Naive thymus-derived CD4-positive, alpha-beta T cell (primary cell): ENCODE measurements around the gene BAD. TPM values are rescaled to one million over a fixed set of nuclear protein-coding genes. Genes with fewer than 3 reads are reported as not detected.
"Not testable (repeated sequence)": the region's sequence is repeated elsewhere in the genome, so short reads cannot be mapped to it uniquely, and the experiment has no call there.

Experiments used
- ATAC-seq: fragments of 150-1000 bp; cut with Tn5 transposase; 2 replicates; pipeline ENCODE4 v1.10.0; 2021; ENCODE audit warnings: mild to moderate bottlenecking, moderate library complexity
- CTCF ChIA-PET: fragments of 350-600 bp; sonication (Branson Sonifier 250); formaldehyde crosslinking; loops from one replicate; lab custom pipeline; 2021; ENCODE audit warnings: antibody characterized with exemption; lab: Charles Lee
- POLR2A ChIA-PET: fragments of 350-600 bp; sonication (Branson Sonifier 250); formaldehyde crosslinking; loops from one replicate; lab custom pipeline; 2021; ENCODE audit warnings: antibody characterized with exemption, inconsistent platforms; lab: Charles Lee
- DNase-seq, 9 donors: peaks; one replicate each; pipeline versions ENCODE4 v3.0.0 to v3.0.0-alpha.2; 2020 to 2022; ENCODE audit warnings: mixed read lengths in 1 of 9
- H3K27ac ChIP-seq: one replicate; pipeline ENCODE4 v1.7.0; 2013; ENCODE audit warnings: mild to moderate bottlenecking, low read depth, low read length, moderate library complexity
- H3K27me3 ChIP-seq, 2 donors: one replicate each; pipeline ENCODE4 v1.7.0; 2013; ENCODE audit warnings: low read length in 2 of 2, mild to moderate bottlenecking in 2 of 2, moderate library complexity in 2 of 2; ENCODE audit not compliant: control insufficient read depth in 2 of 2, insufficient read depth in 2 of 2
- H3K36me3 ChIP-seq, 3 experiments: 1 replicate in 2 of 3; 2 replicates in 1 of 3; pipeline ENCODE4 v1.7.0; 2013; ENCODE audit warnings: low read length in 3 of 3, mild to moderate bottlenecking in 3 of 3, moderate library complexity in 1 of 3; ENCODE audit not compliant: insufficient read depth in 3 of 3, control insufficient read depth in 2 of 3
- H3K4me1 ChIP-seq, 2 donors: one replicate each; pipeline ENCODE4 v1.7.0; 2013; ENCODE audit warnings: low read length in 2 of 2, mild to moderate bottlenecking in 2 of 2, moderate library complexity in 1 of 2; ENCODE audit not compliant: control insufficient read depth in 2 of 2, insufficient read depth in 2 of 2
- H3K4me3 ChIP-seq: 2 replicates; pipeline ENCODE4 v1.7.0; 2013; ENCODE audit warnings: mild to moderate bottlenecking, low read length
- H3K9me3 ChIP-seq, 3 experiments: 1 replicate in 2 of 3; 2 replicates in 1 of 3; pipeline ENCODE4 v1.7.0; 2013; ENCODE audit warnings: low read length in 3 of 3; ENCODE audit not compliant: control insufficient read depth in 2 of 3
- H3K27ac Mint-ChIP-seq, 9 donors: one replicate each; pipeline ENCODE4 v1.8.0; 2020 to 2022; ENCODE audit warnings: mixed read lengths in 9 of 9, mild to moderate bottlenecking in 8 of 9, moderate library complexity in 5 of 9, inconsistent platforms in 2 of 9
- H3K27me3 Mint-ChIP-seq, 5 donors: one replicate each; pipeline ENCODE4 v1.8.0; 2021 to 2022; ENCODE audit warnings: mixed read lengths in 5 of 5, mild to moderate bottlenecking in 1 of 5
- H3K36me3 Mint-ChIP-seq, 5 donors: one replicate each; pipeline ENCODE4 v1.8.0; 2020 to 2022; ENCODE audit warnings: mixed read lengths in 5 of 5, mild to moderate bottlenecking in 3 of 5, inconsistent platforms in 1 of 5
- H3K4me1 Mint-ChIP-seq, 7 donors: one replicate each; pipeline ENCODE4 v1.8.0; 2020 to 2022; ENCODE audit warnings: mixed read lengths in 7 of 7, mild to moderate bottlenecking in 3 of 7, inconsistent platforms in 1 of 7
- H3K4me3 Mint-ChIP-seq, 10 donors: one replicate each; pipeline ENCODE4 v1.8.0; 2020 to 2022; ENCODE audit warnings: mild to moderate bottlenecking in 10 of 10, mixed read lengths in 10 of 10, moderate library complexity in 6 of 10, inconsistent platforms in 2 of 10
- H3K9me3 Mint-ChIP-seq, 11 donors: one replicate each; pipeline ENCODE4 v1.8.0; 2020 to 2022; ENCODE audit warnings: mixed read lengths in 11 of 11, mild to moderate bottlenecking in 4 of 11, inconsistent platforms in 1 of 11, moderate library complexity in 1 of 11
- intact Hi-C, 2 donors: fragments of 100-400 bp; cut with micrococcal nuclease; formaldehyde crosslinking; loops; one replicate each; pipeline ENCODE4 v1.15.1; 2023
- polyA plus RNA-seq, 2 donors: library from polyadenylated mRNA; unstranded; fragments of 300-500 nt; fragmentation: Illumina TruSeq; gene quantifications; one replicate each; pipeline ENCODE4 v1.2.3, GENCODE V29; 2021
- total RNA-seq, 6 experiments: library from RNA in 5 of 6; stranded (reverse) in 5 of 6; gene quantifications; 1 replicate in 5 of 6; 2 replicates in 1 of 6; pipeline ENCODE4 v1.2.3 and lab custom pipeline; 2021 to 2026

Gene BAD
- total and polyA plus RNA-seq, 7 experiments from 2014 or later, result 17.5 to 41.1 (median 25.9) TPM

DNA sequence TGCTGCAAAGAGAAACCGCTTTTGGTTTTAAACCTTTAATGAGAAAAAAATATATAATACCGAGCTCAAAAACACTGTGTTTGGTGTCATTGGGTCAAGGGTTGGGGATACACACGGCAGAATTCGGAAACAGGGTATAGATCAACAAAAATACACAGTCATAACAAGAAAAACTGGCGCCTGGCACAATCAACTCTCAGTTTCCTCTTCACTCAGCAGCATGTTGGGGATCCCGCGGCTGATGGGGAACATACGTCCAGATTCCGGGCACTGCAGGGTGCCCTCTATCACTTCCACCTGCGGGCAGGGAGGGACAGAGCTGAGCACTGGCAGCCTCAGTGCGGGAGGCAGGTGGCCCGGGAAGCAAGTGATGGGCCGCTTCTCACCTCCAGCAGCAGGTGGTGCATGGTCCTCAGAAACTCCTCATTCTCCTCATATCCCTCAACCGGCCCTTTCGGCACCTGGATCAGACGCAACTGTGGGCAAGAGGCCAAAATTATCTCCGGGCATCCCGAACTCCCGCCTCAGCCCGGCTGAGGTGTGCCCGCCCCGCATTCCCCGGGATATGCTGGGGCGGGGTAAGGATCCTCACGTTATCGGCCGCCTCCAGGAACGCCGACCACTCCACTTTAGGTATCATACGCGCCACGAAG, 32.3 kb upstream of the BAD start:
- Histone ChIP-seq H3K36me3 (peaks cover 0 to 42% (median 0%) of the 10 kb centered on the region in 3 experiments), H3K27me3 (no peaks in the 10 kb centered on the region), H3K9me3 (no peaks in the 10 kb centered on the region), H3K4me3 (peak overlapping the region; percentile 60), H3K27ac (peak overlapping the region; percentile 92), H3K4me1 (peaks cover 7 to 10% of the 10 kb centered on the region in 2 donors)
- POLR2A ChIA-PET, result interaction anchor here (0.6 to 4.2 kb wide), 25 partner anchors 10 to 1679 kb away, joined by 3 to 45 read pairs (median 10); partner anchors contain the start of genes BAD, C11orf98, CATSPERZ and CCDC88B
- Mint-ChIP-seq H3K36me3 (peaks cover 0 to 24% (median 6%) of the 10 kb centered on the region in 5 donors), H3K27ac (peak overlapping the region; percentile 97 to 100 (median 100)), H3K27me3 (no peaks in the 10 kb centered on the region), H3K4me1 (peaks cover 27 to 48% (median 35%) of the 10 kb centered on the region in 7 donors), H3K9me3 (no peaks in the 10 kb centered on the region), H3K4me3 (peak overlapping the region; percentile 85 to 99 (median 96))
- peak in 3 of 9 donors; percentile 43 to 55 (median 52) for DNase-seq
- intact Hi-C loops, result loop anchor here (1.0 to 5.0 kb wide), 14 partner anchors 11 to 1541 kb away; partner anchors contain the start of genes ESRRA (in 2 of the 2), CCDC88B (in 1 of the 2), CFL1 (in 1 of the 2) and FKBP2 (in 1 of the 2)
- CTCF ChIA-PET, result interaction anchor here (0.6 to 2.5 kb wide), 20 partner anchors 10 to 427 kb away, joined by 3 to 18 read pairs (median 4); partner anchors contain the start of genes CATSPERZ, CCDC88B, ESRRA and FERMT3
- no peak for ATAC-seq

DNA sequence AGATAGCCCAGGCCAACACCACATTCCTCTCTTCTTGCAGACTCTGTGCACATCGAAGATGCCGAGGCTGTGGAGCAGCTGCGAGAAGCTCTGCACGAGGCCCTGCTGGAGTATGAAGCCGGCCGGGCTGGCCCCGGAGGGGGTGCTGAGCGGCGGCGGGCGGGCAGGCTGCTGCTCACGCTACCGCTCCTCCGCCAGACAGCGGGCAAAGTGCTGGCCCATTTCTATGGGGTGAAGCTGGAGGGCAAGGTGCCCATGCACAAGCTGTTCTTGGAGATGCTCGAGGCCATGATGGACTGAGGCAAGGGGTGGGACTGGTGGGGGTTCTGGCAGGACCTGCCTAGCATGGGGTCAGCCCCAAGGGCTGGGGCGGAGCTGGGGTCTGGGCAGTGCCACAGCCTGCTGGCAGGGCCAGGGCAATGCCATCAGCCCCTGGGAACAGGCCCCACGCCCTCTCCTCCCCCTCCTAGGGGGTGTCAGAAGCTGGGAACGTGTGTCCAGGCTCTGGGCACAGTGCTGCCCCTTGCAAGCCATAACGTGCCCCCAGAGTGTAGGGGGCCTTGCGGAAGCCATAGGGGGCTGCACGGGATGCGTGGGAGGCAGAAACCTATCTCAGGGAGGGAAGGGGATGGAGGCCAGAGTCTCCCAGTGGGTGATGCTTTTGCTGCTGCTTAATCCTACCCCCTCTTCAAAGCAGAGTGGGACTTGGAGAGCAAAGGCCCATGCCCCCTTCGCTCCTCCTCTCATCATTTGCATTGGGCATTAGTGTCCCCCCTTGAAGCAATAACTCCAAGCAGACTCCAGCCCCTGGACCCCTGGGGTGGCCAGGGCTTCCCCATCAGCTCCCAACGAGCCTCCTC, 31.4 kb upstream of the BAD start:
- H3K27ac ChIP-seq, result peak overlapping the region; percentile 92
- CTCF ChIA-PET, result interaction anchor here (1.7 to 2.5 kb wide), 3 partner anchors 15 to 47 kb away, joined by 6 to 18 read pairs (median 13); partner anchors contain the start of gene CATSPERZ
- H3K4me3 ChIP-seq, H3K9me3 Mint-ChIP-seq, H3K27me3 Mint-ChIP-seq, H3K27me3 ChIP-seq, H3K9me3 ChIP-seq, H3K4me1 ChIP-seq, ATAC-seq, DNase-seq: not testable (repeated sequence)
- H3K36me3 Mint-ChIP-seq, result peaks cover 0 to 20% (median 2%) of the 10 kb centered on the region in 5 donors
- intact Hi-C loops, result loop anchor here (2.0 to 5.0 kb wide), 5 partner anchors 329 to 1541 kb away; partner anchors contain the start of genes CFL1 (in 1 of the 2), MARK2 (in 1 of the 2), OTUB1 (in 1 of the 2) and PCNX3 (in 1 of the 2)
- H3K4me1 Mint-ChIP-seq, result peaks cover 30 to 45% (median 33%) of the 10 kb centered on the region in 7 donors
- peak overlapping the region; percentile 62 to 100 (median 100) for H3K27ac Mint-ChIP-seq
- peak overlapping the region; percentile 85 to 99 (median 96) for H3K4me3 Mint-ChIP-seq
- POLR2A ChIA-PET, result interaction anchor here (0.6 to 4.2 kb wide), 10 partner anchors 9 to 1678 kb away, joined by 3 to 45 read pairs (median 13); partner anchors contain the start of genes CATSPERZ, ESRRA, FERMT3 and NUDT22
- peaks cover 0 to 34% (median 0%) of the 10 kb centered on the region in 3 experiments for H3K36me3 ChIP-seq

DNA sequence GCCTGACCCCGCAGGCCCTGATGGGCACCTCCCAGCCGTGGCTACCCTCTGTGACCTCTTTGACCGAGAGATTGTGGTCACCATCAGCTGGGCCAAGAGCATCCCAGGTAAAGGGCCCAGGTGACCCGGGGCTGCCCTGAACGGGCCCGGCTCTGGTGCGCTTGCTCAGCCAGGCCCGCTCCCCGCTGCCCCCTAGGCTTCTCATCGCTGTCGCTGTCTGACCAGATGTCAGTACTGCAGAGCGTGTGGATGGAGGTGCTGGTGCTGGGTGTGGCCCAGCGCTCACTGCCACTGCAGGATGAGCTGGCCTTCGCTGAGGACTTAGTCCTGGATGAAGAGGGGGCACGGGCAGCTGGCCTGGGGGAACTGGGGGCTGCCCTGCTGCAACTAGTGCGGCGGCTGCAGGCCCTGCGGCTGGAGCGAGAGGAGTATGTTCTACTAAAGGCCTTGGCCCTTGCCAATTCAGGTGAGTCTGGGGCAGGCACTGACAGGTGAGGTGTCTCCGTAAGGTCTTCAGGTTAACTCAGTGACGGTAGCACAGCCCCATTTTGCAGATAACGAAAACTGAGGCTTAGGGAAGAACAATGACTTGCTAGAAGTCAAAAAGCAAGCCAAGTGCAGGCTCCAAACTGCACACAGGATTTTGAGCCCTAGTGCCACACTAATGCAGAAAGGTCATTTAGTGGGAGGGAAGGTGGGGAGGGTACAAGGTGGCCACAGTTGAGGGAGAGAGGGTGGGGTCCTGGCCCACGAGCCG, 30.5 kb upstream of the BAD start:
- CTCF ChIA-PET, result no interaction called here
- Mint-ChIP-seq H3K27me3 (no peaks in the 10 kb centered on the region), H3K4me1 (peaks cover 26 to 47% (median 34%) of the 10 kb centered on the region in 7 donors), H3K36me3 (peaks cover 0 to 20% (median 0%) of the 10 kb centered on the region in 5 donors), H3K9me3 (no peaks in the 10 kb centered on the region), H3K4me3 (peak overlapping the region in 5 of 10 donors; percentile 12 to 61 (median 30)), H3K27ac (peak overlapping the region in 5 of 9 donors; percentile 10 to 62 (median 42))
- H3K36me3 ChIP-seq, result peaks cover 0 to 26% (median 0%) of the 10 kb centered on the region in 3 experiments
- DNase-seq (no peak), ATAC-seq (no peak)
- H3K4me3 ChIP-seq, result no peak overlapping the region
- intact Hi-C loops, result loop anchor here (5.0 kb wide), 3 partner anchors 633 to 1542 kb away; partner anchors contain the start of genes CFL1 (in 1 of the 2), PCNX3 (in 1 of the 2) and RTN3 (in 1 of the 2)
- POLR2A ChIA-PET, result interaction anchor here (4.2 kb wide), 1 partner anchor 11 kb away, joined by 34 read pairs; the partner anchor contains the start of gene ESRRA
- H3K27me3 ChIP-seq, result no peaks in the 10 kb centered on the region
- no peaks in the 10 kb centered on the region for H3K9me3 ChIP-seq
- no peak overlapping the region for H3K27ac ChIP-seq
- peaks cover 7 to 10% of the 10 kb centered on the region in 2 donors for H3K4me1 ChIP-seq

DNA sequence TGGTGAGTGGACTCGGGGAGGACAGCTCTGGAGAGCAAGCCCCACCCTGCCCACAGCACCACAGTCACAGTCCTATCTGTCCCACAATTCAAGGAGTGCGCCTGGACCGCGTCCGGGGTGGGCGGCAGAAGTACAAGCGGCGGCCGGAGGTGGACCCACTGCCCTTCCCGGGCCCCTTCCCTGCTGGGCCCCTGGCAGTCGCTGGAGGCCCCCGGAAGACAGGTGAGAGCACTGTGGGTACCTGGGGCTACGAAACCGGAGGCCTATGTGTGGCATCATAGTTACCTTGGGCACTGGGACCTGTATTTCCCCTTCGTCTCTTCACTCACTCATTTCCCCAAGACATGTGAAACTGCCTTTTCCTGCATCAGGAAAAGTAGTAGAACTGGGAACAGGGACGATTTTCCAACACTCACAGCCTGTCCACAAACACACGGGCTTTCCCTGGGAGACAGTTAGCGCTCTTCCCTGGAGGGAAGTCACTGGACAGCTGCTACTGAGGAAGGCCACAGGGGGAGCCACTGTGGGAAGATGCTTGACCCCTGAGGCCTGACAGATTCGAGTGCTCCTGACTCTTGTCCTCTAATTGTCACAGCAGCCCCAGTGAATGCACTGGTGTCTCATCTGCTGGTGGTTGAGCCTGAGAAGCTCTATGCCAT, 29.8 kb upstream of the BAD start:
- Mint-ChIP-seq H3K36me3 (peaks cover 0 to 19% (median 0%) of the 10 kb centered on the region in 5 donors), H3K27ac (peak overlapping the region in 2 of 9 donors; percentile 43 to 66), H3K4me1 (peaks cover 24 to 41% (median 30%) of the 10 kb centered on the region in 7 donors), H3K27me3 (no peaks in the 10 kb centered on the region), H3K9me3 (no peaks in the 10 kb centered on the region), H3K4me3 (no peak overlapping the region)
- intact Hi-C loops, result no loop called here
- CTCF ChIA-PET, result no interaction called here
- Histone ChIP-seq H3K27ac (no peak overlapping the region), H3K9me3 (no peaks in the 10 kb centered on the region), H3K36me3 (peaks cover 0 to 26% (median 0%) of the 10 kb centered on the region in 3 experiments), H3K27me3 (no peaks in the 10 kb centered on the region), H3K4me3 (no peak overlapping the region), H3K4me1 (peaks cover 6 to 7% of the 10 kb centered on the region in 2 donors)
- ATAC-seq (no peak), DNase-seq (no peak)
- POLR2A ChIA-PET, result interaction anchor here (1.3 kb wide), 1 partner anchor 73 kb away, joined by 3 read pairs; the partner anchor contains the start of gene FKBP2

DNA sequence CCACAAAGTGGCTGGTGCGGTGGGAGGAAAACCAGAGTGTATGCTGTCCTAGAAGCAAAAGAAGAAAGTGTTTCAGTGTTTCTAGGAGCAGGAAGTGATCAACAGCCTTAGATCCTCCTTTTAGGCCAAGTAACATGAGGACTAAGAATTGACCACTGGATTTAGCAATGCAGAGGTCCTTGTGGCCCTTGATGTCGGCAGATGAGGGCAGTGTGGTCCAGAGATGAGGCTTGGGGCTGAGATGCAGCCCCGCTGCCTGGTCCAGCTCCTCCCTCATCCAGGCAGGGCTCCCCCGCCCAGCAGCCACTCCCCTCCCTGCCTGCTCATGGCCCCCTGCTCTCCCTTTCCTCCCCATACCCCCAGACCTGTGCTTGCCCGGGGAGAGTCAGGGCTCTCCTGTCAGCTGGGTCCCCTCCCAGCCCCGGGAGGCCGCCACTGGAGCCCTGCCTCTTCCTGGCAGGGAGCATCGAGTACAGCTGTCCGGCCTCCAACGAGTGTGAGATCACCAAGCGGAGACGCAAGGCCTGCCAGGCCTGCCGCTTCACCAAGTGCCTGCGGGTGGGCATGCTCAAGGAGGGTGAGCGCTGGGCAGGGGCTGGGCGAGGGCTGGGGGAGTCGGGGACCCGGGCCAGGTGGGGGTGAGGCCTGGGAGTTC, 29.2 kb upstream of the BAD start:
- H3K4me1 ChIP-seq, result peaks cover 0 to 4% of the 10 kb centered on the region in 2 donors
- peaks cover 0 to 26% (median 0%) of the 10 kb centered on the region in 3 experiments for H3K36me3 ChIP-seq
- H3K27ac ChIP-seq, result no peak overlapping the region
- Mint-ChIP-seq H3K4me1 (peaks cover 20 to 36% (median 25%) of the 10 kb centered on the region in 7 donors), H3K27me3 (no peaks in the 10 kb centered on the region), H3K4me3 (peak overlapping the region in 2 of 10 donors; percentile 16 to 19), H3K27ac (peak overlapping the region in 4 of 9 donors; percentile 14 to 86 (median 77)), H3K36me3 (peaks cover 0 to 15% (median 0%) of the 10 kb centered on the region in 5 donors), H3K9me3 (no peaks in the 10 kb centered on the region)
- DNase-seq (no peak), ATAC-seq (no peak)
- ChIA-PET POLR2A (interaction anchor here (1.3 kb wide), 1 partner anchor 72 kb away, joined by 3 read pairs; the partner anchor contains the start of gene FKBP2), CTCF (no interaction called here)
- no peak overlapping the region for H3K4me3 ChIP-seq
- intact Hi-C loops, result no loop called here
- no peaks in the 10 kb centered on the region for H3K27me3 ChIP-seq
- no peaks in the 10 kb centered on the region for H3K9me3 ChIP-seq
